Nucleus accumbens (tissue), 56 donors: ENCODE data around the gene CTU2.
"Not testable (repeated sequence)": the region's sequence is repeated elsewhere in the genome, so short reads cannot be mapped to it uniquely, and the experiment has no call there.

Experiments
- DNase-seq, 56 donors: peaks; one replicate each; lab custom pipeline; 2025; lab: John Stamatoyannopoulos, UW

The CTU2 gene

DNA sequence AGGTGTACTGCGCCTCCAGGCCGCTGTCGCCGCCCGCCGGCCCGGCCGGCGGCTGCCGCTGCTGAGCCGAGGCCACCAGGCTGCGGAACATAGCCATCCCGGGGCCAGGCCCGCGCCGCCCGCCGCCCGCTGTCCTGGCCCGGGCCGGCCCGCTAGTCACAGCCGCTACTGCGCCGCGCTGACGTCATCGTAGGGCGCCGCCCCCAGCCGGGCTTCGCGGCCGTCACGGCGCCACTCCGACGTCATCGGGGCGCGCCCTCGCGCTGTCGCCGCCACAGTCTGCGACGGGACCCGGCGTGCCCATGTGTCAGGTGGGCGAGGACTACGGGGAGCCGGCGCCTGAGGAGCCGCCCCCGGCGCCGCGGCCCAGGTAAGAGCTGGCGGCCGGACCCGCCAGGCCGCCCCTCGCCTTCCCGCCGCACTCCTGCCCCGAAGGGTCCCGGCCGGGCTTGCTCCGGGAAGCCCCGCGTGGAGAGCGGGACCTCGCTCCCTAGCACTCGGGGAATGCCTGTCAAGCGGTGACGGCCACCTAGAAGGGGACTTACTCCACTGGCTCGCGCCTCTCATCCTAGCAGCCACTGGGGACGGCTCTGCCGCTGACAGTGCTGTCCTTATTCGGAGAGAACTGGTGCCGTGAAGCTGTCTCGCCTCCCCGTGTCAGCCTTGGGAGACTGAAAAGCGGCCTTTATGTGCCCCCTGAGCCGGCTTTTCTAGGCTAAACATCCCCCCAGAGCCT is at the start of gene CTU2, which contains the start of gene RNF166:
TSS of gene CTU2 (plus strand) at position 275 of the 736 bp plus-strand sequence. CDS start at position 303, 28 bp downstream.
TSS of gene RNF166 (minus strand) at position 180 of the 736 bp plus-strand sequence. CDS start at position 97, 83 bp downstream.
- peak in 55 of 56 donors; percentile 15 to 92 (median 78) for DNase-seq

GRCh38 chr16:88657371-88657770 is 48.9 kb upstream of the CTU2 start:
- no peak for DNase-seq

GRCh38 chr16:88658714-88659113 is 47.6 kb upstream of the CTU2 start:
- no peak for DNase-seq

DNA sequence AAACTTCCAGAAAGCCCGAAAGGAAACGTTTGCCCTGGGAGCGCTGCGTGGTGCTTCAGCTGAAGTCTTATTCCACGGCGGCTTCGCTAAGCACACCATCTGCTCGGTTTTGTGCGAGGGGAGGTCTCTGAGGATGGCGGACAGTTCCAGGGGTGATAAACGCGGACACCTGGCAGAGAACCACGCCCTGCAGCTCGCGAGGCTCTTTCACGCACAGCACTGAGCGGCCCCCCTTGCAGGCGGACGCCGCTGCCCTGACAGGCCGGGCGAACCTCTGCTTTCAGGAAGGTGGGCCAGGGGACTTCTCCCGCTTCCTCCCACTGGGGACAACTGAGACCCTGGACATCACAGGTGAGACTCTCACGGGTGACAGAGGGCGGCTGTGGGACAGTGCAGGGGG is 47.1 kb upstream of the CTU2 start:
- no peak for DNase-seq

- DNase-seq: no peak
Measured at GRCh38 chr16:88661468-88661867, 44.8 kb upstream of the CTU2 start.

DNA sequence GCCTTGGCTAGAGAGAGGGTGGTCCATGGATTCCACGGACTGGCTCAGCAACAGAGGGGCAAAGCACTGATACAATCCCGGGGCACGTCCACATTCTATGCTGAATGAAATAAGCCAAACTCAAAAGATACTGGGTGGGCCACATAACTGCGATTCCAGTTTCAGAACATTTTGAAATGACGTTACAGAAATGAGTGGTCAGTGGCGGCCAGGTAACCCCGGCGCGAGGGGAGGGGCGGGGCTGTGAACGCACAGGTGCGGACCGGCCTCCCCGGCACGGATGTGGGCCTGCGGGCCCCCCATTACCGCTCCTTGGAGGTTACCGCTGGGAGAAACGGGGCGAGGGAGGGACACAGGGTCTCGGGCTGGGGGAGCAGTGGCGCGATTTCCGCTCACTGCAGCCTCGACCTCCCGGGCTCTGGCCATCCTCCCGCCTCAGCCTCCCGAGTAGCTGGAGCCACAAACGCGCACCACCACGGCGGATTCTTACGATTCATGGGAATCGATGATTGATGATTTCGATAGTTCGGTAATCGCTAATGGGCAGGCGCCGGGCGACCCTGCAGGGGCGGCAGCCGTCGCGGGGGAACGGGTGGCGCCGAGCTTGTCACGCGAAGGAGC is 44.0 kb upstream of the CTU2 start:
- peak in 1 of 56 donors; percentile 43 for DNase-seq

- DNase-seq: peak; percentile 79 to 99 (median 96)
Measured at GRCh38 chr16:88662843-88663606, 43.3 kb upstream of the CTU2 start, which contains the start of gene MVD. Gene MVD, minus strand, starts transcription at chr16:88663091. Its CDS starts 11 bp downstream, at chr16:88663080.

DNA sequence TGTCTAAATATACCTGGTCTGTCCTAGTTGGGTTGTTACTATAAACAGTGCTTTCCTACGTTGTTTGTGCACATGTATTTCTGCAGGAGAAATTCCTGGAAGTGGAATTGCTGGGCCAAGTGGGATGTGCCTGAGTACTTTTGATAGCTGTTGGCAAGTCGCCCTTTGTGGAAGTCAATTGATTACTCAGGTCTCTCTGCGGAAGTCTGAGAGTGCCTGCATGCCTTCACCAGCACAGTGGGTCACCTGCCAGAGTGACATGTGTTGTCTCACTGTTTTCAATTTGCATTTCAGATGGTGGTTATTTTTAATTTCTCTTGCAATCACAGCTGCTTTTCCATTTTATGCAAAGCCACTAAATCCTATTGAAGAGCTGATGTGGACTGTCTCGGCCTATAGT is 41.2 kb upstream of the CTU2 start:
- no peak for DNase-seq

GRCh38 chr16:88665570-88665969 is 40.7 kb upstream of the CTU2 start:
- DNase-seq: no peak

GRCh38 chr16:88667461-88667860 is 38.8 kb upstream of the CTU2 start:
- no peak for DNase-seq

DNA sequence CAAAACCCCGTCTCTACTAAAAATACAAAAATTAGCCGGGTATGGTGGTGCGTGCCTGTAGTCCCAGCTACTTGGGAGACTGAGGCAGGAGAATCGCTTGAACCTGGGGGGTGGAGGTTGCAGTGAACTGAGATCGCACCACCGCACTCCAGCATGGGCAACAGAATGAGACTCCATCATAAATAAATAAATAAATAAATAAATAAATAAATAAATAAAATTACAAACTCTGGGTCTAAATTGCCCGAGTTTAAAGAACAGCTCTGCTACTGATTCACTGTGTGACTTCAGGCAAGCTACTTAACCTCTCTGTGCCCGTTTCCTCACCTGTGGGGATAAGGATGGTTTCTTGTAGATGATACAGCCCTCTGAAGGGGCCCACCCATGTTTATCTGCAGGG is 36.8 kb upstream of the CTU2 start:
- not testable (repeated sequence) for DNase-seq

- no peak for DNase-seq
Measured at GRCh38 chr16:88669980-88670379, 36.3 kb upstream of the CTU2 start.

DNA sequence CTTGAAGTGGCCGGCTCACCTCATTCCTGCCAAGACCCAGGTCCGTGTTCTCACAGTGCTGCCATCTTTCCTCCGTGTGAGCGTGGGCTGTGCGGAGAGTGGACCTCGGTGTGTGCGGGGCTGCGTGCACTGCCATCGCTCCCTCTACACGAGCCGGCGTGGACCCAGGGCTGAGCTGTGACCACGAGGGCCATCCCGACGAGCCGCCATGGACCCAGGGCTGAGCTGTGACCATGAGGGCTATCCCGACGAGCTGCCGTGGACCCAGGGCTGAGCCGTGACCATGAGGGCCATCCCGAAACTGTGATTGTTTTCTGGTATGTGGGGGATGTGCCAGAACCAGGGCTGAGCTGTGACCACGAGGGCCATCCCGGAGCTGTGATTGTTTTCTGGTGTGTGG is 34.5 kb upstream of the CTU2 start:
- no peak for DNase-seq

GRCh38 chr16:88672776-88673175 is 33.5 kb upstream of the CTU2 start:
- peak in 1 of 56 donors; percentile 2 for DNase-seq

DNA sequence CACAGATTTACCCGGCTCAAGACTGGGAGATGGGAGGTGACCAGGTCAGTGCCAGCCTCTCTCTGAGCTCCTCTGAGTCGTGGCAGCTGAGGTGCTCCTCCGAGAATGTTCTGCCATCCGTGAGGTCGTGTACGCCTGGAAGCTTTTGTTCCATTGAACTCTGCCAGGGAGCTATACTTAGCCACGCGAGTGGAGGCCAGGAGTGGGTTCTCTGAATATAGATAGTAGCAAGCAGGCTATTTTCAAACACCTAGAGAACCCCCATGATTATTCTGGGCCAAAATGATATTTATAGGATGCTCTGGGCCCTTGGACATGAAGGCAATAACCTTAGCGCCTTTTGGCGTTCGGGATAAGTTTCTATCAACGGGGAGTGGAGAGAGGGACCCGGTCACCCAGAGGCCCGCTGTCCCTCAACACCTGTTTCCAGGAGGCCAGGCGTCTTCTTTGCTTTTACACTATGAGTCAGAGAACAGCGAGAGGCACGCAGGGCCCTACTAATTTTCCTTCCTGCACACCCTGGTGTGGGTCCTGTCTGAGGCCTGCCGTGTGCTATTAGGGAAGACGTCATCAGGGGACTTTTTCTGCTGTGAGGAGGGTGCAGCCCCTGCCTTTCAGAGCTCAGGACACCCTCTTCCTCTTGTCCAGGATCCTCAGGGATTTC is 32.5 kb upstream of the CTU2 start:
- no peak for DNase-seq

DNA sequence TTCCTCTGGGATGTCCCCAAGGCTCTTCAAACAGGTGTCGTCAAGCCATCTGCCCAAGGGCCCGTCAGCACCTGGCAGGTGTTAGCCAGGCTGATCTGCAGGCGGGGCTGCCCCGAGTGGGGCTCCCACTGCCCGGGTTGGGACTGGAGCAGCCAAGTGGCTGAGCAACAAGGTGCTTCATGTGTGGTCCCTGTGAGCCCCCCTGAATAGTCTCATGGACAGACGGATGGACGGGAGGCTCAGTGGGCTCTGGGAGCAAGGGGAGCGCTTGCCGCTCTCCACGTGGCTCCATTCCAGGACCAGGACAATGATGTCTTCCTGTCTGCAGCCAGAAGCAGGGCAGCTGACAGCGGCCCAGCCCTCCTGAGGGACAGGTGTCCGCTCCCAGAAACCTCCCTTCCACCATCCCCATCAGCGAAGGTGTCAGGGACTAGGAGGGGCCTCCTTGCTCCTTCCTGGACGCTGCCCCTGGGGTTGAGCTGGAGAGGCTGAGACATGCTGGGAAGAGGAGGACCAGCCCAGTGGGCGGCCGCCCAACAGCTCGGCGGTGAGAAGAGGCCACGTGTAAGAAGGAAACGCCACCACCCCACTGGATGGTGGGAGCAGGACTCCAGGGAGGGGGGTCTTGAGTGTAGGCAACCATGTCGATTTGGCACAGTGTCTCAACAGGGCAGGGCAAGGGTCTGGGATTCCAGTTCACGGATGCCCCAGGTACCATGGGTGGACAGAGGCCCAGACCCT is 29.6 kb upstream of the CTU2 start:
- no peak for DNase-seq

- DNase-seq: no peak
Measured at GRCh38 chr16:88677721-88678120, 28.6 kb upstream of the CTU2 start.

DNA sequence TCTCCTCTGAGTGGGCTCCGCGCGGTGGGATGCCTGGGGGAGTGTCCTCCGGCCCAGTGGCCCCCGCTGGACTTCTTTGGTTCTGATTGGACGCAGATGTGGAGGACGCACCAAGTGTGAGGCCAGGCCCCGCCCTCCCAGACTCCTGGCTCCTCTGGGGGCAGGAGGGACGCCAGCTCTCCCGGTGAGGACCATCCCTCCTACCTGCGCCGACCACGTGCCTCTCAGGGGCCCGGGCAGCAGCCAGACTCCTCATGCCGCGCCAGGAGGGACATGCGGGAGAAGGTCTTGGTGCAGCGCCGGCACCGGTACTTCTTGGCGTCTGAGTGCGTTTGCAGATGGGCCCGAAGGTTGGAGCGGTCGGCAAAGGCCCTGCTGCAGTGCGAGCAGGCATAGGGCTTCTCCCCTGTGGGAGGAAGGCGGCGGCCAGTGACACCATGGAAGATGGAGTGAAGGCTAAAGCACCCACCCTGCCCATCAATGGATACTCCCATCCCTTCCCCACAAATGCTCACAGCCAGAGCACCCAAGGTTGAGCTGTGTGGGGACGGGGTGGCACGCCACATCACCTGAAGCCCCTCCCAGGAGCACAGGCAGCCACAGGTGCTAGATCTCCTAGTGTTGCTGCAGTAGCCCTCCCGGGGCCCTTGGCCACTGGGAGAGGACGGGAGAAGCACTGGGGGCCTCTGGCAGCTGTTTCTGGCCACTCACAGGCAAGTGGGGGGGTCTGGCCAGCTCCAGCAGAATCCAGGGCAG is 27.9 kb upstream of the CTU2 start:
- DNase-seq: no peak

- no peak for DNase-seq
Measured at GRCh38 chr16:88680554-88681083, 25.7 kb upstream of the CTU2 start.
